ENCODE measurements around the gene FAM180A.

- TF ChIP-seq CTCF (conservative IDR thresholded peaks at IDR 0.05; ENCODE audit: low read depth, low read length): no peak
- TF ChIP-seq EZH2 (IDR thresholded peaks at IDR 0.05; ENCODE audit: low read length, unreplicated experiment): no peak
Measured at GRCh38 chr7:135733603-135734342, 14.8 kb downstream of the FAM180A start.

All from PC-3 (cell line).